WERI-Rb-1 (cell line): ENCODE results near the gene UBIAD1.

Experiments
- DNase-seq: peaks from one replicate; pipeline ENCODE4 v3.0.0-alpha.2; 2020
- H3K27ac ChIP-seq: fragments of 250-450 bp; sonication (Bioruptor Pico); 2 replicates; pipeline ENCODE4 v1.5.1; 2020; ENCODE audit warnings: mild to moderate bottlenecking, moderate library complexity
- H3K27me3 ChIP-seq: fragments of 250-450 bp; sonication (Bioruptor Pico); 2 replicates; pipeline ENCODE4 v1.5.1; 2021; ENCODE audit warnings: mild to moderate bottlenecking, low read depth, moderate library complexity; ENCODE audit not compliant: insufficient read depth, severe bottlenecking
- H3K36me3 ChIP-seq: fragments of 250-450 bp; sonication (Bioruptor Pico); 2 replicates; pipeline ENCODE4 v1.5.1; 2020; ENCODE audit warnings: mild to moderate bottlenecking, moderate library complexity
- H3K4me3 ChIP-seq: 2 replicates; pipeline ENCODE4 v1.5.1; 2011; ENCODE audit warnings: low read depth, mild to moderate bottlenecking, control low read depth, low read length
- H3K9me3 ChIP-seq: fragments of 250-450 bp; sonication (Bioruptor Pico); 2 replicates; pipeline ENCODE4 v1.5.1; 2021; ENCODE audit warnings: mild to moderate bottlenecking, moderate library complexity; ENCODE audit not compliant: severe bottlenecking
- CTCF ChIP-seq: IDR thresholded peaks from 2 replicates; pipeline ENCODE4 v1.5.1; 2011; ENCODE audit warnings: low read depth, mild to moderate bottlenecking, control low read depth, inconsistent platforms, low read length

Gene UBIAD1

GRCh38 chr1:11272544-11272831 lies 510 bp upstream of the UBIAD1 start:
- H3K27ac ChIP-seq: no peak overlapping the region
- no peaks in the 10 kb centered on the region for H3K27me3 ChIP-seq
- no peak for DNase-seq
- H3K4me3 ChIP-seq: no peak overlapping the region
- peaks cover 17% of the 10 kb centered on the region for H3K36me3 ChIP-seq
- TF ChIP-seq CTCF: no peak
- H3K9me3 ChIP-seq: no peaks in the 10 kb centered on the region

- DNase-seq: no peak
- H3K36me3 ChIP-seq: peaks cover 27% of the 10 kb centered on the region
- no peaks in the 10 kb centered on the region for H3K27me3 ChIP-seq
- peak overlapping the region; percentile 99 for H3K27ac ChIP-seq
- no peaks in the 10 kb centered on the region for H3K9me3 ChIP-seq
- peak overlapping the region; percentile 94 for H3K4me3 ChIP-seq
- no peak for TF ChIP-seq CTCF
Measured at GRCh38 chr1:11273595-11274234, 717 bp downstream of the UBIAD1 start.

GRCh38 chr1:11279152-11279551 lies 6.2 kb downstream of the UBIAD1 start:
- H3K36me3 ChIP-seq: peaks cover 51% of the 10 kb centered on the region
- H3K9me3 ChIP-seq: no peaks in the 10 kb centered on the region
- TF ChIP-seq CTCF: no peak
- no peaks in the 10 kb centered on the region for H3K27me3 ChIP-seq
- H3K4me3 ChIP-seq: no peak overlapping the region
- no peak for DNase-seq
- H3K27ac ChIP-seq: no peak overlapping the region

GRCh38 chr1:11279630-11280029 lies 6.6 kb downstream of the UBIAD1 start:
- Histone ChIP-seq H3K27me3 (no peaks in the 10 kb centered on the region), H3K27ac (no peak overlapping the region), H3K4me3 (no peak overlapping the region), H3K9me3 (no peaks in the 10 kb centered on the region), H3K36me3 (peaks cover 51% of the 10 kb centered on the region)
- no peak for TF ChIP-seq CTCF
- DNase-seq: no peak

GRCh38 chr1:11280719-11281376 lies 7.8 kb downstream of the UBIAD1 start:
- Histone ChIP-seq H3K27ac (no peak overlapping the region), H3K36me3 (peaks cover 47% of the 10 kb centered on the region), H3K4me3 (no peak overlapping the region), H3K27me3 (no peaks in the 10 kb centered on the region), H3K9me3 (no peaks in the 10 kb centered on the region)
- DNase-seq: no peak
- no peak for TF ChIP-seq CTCF
